Iris pigment epithelial cell (primary cell): ENCODE results near the gene FGGY.
A peak's percentile ranks its signal among the peaks of the same experiment; 100 is the strongest.

Source experiments
- DNase-seq: peaks from one replicate; pipeline ENCODE4 v3.0.0-alpha.2; 2011; ENCODE audit warnings: low read depth

FGGY gene

GRCh38 chr1:59388191-59388590 is 91.3 kb downstream of the FGGY start:
- no peak for DNase-seq

- DNase-seq = no peak
These were observed 93.0 kb downstream of the FGGY start for GRCh38 chr1:59389847-59390246.

GRCh38 chr1:59390307-59390706 is 93.4 kb downstream of the FGGY start:
- DNase-seq = no peak

GRCh38 chr1:59391212-59392179 is 94.6 kb downstream of the FGGY start:
- DNase-seq = peak; percentile 13

- peak; percentile 92 for DNase-seq
These were observed 96.6 kb downstream of the FGGY start for GRCh38 chr1:59393211-59394180.

- DNase-seq = no peak
These were observed 98.0 kb downstream of the FGGY start for GRCh38 chr1:59394706-59395425.

GRCh38 chr1:59396387-59396786 is 99.5 kb downstream of the FGGY start:
- DNase-seq = no peak

- no peak for DNase-seq
These were observed 100.4 kb downstream of the FGGY start for GRCh38 chr1:59397139-59397858.

- no peak for DNase-seq
These were observed 102.7 kb downstream of the FGGY start for GRCh38 chr1:59399642-59400041.

- no peak for DNase-seq
These were observed 104.7 kb downstream of the FGGY start for GRCh38 chr1:59401581-59401980.

GRCh38 chr1:59404796-59405195 is 107.9 kb downstream of the FGGY start:
- DNase-seq = no peak

GRCh38 chr1:59406437-59407164 is 109.7 kb downstream of the FGGY start:
- no peak for DNase-seq

- DNase-seq = peak; percentile 51
These were observed 111.8 kb downstream of the FGGY start for GRCh38 chr1:59408608-59409240.

- peak; percentile 32 for DNase-seq
These were observed 112.7 kb downstream of the FGGY start for GRCh38 chr1:59409549-59409948.

GRCh38 chr1:59409986-59410385 is 113.1 kb downstream of the FGGY start:
- DNase-seq = no peak

GRCh38 chr1:59410457-59410856 is 113.6 kb downstream of the FGGY start:
- no peak for DNase-seq

GRCh38 chr1:59411147-59411546 is 114.3 kb downstream of the FGGY start:
- no peak for DNase-seq

- no peak for DNase-seq
These were observed 115.9 kb downstream of the FGGY start for GRCh38 chr1:59412718-59413326.

- no peak for DNase-seq
These were observed 116.4 kb downstream of the FGGY start for GRCh38 chr1:59413327-59413720.
